Gastroesophageal sphincter (tissue), 3 donors: ENCODE measurements around the gene AAK1.

Experiments used
- CTCF ChIP-seq, 4 experiments: fragments of 200-600 bp in 2 of 4; fragments of 450-650 bp in 2 of 4; sonication (generic) in 1 of 4; IDR thresholded peaks; one replicate each; pipeline ENCODE4 v1.5.1; 2017 to 2019; ENCODE audit warnings: antibody characterized with exemption in 4 of 4, mild to moderate bottlenecking in 2 of 4, moderate library complexity in 2 of 4
- EP300 ChIP-seq: sonication (generic); formaldehyde crosslinking; IDR thresholded peaks from one replicate; pipeline ENCODE4 v1.6.1; 2017; ENCODE audit warnings: antibody characterized with exemption, mild to moderate bottlenecking
- POLR2A ChIP-seq, 2 donors: fragments of 450-650 bp; IDR thresholded peaks; one replicate each; pipeline ENCODE4 v1.6.1; 2017; ENCODE audit warnings: antibody characterized with exemption in 2 of 2, mild to moderate bottlenecking in 2 of 2, moderate library complexity in 1 of 2
- POLR2AphosphoS5 ChIP-seq: sonication (generic); formaldehyde crosslinking; IDR thresholded peaks from one replicate; pipeline ENCODE4 v1.6.1; 2017; ENCODE audit warnings: antibody characterized with exemption

DNA sequence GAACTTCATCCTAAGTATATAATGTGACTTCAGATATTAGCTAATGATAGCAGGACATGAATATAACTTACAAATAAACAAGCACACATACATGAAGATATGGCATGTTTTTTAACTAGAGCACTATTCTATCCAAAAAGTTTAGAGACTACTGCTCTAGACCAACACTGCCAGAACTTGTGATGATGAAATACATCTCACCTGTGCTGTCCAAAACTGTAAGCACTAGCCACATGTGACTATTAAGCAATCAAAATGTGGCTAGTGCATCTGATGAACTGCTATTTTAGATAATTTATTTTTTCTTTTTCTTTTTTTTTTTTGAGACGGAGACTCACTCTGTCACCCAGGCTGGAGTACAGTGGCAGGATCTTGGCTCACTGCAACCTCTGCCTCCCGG is 7.1 kb downstream of the AAK1 start:
- TF ChIP-seq CTCF (IDR thresholded peaks at IDR 0.05): no peak
- TF ChIP-seq EP300: no peak
- no peak for TF ChIP-seq POLR2AphosphoS5
- no peak for TF ChIP-seq POLR2A (IDR thresholded peaks at IDR 0.05)
